GM23338 (cell line): Measurements from ENCODE around the gene TCERG1L.

Source experiments
- CREB1 ChIP-seq: fragments of 250-450 bp; sonication (Bioruptor Pico); IDR thresholded peaks from 2 replicates; pipeline ENCODE4 v1.5.0; 2020; ENCODE audit warnings: low read depth, mild to moderate bottlenecking, moderate library complexity
- EZH2 ChIP-seq: fragments of 200-600 bp; sonication (generic); IDR thresholded peaks from one replicate; pipeline ENCODE4 v1.8.0; 2017; ENCODE audit warnings: antibody characterized with exemption, mild to moderate bottlenecking, low read depth; ENCODE audit not compliant: unreplicated experiment
- EZH2phosphoT487 ChIP-seq: fragments of 200-600 bp; sonication (generic); IDR thresholded peaks from one replicate; pipeline ENCODE4 v1.8.1; 2018; ENCODE audit warnings: antibody characterized with exemption; ENCODE audit not compliant: unreplicated experiment
- JUNB ChIP-seq: IDR thresholded peaks from one replicate; pipeline ENCODE4 v1.6.1; 2016; ENCODE audit warnings: antibody characterized with exemption; ENCODE audit not compliant: unreplicated experiment
- POLR2AphosphoS5 ChIP-seq: IDR thresholded peaks from 2 replicates; pipeline ENCODE4 v1.6.1; 2016; ENCODE audit warnings: antibody characterized with exemption, low read depth
- STAT1 ChIP-seq: IDR thresholded peaks from one replicate; pipeline ENCODE4 v1.6.1; 2016; ENCODE audit warnings: antibody characterized with exemption; ENCODE audit not compliant: unreplicated experiment
- ZNF114 ChIP-seq: fragments of 250-450 bp; sonication (Bioruptor Pico); IDR thresholded peaks from 2 replicates; pipeline ENCODE4 v1.5.0; 2020; ENCODE audit warnings: mild to moderate bottlenecking, moderate library complexity
- ZNF331 ChIP-seq: fragments of 250-450 bp; sonication (Bioruptor Pico); IDR thresholded peaks from 2 replicates; pipeline ENCODE4 v1.5.0; 2020; ENCODE audit warnings: low read depth, mild to moderate bottlenecking, moderate library complexity
- TF ChIP-seq, protein P1 (sequence below): IDR thresholded peaks from 2 replicates; pipeline ENCODE4 v1.6.1; 2016; ENCODE audit warnings: antibody characterized with exemption
- TF ChIP-seq, protein P2 (sequence below), 2 experiments: fragments of 200-600 bp in 1 of 2; sonication (generic) in 1 of 2; conservative IDR thresholded peaks; 2 replicates each; pipeline versions ENCODE4 v1.5.1 to v1.6.1; 2016 to 2017; ENCODE audit warnings: antibody characterized with exemption in 2 of 2, low read depth in 2 of 2, mild to moderate bottlenecking in 2 of 2, moderate library complexity in 1 of 2
- TF ChIP-seq, protein P3 (sequence below): IDR thresholded peaks from one replicate; pipeline ENCODE4 v1.6.1; 2018; ENCODE audit warnings: antibody characterized with exemption; ENCODE audit not compliant: unreplicated experiment

DNA sequence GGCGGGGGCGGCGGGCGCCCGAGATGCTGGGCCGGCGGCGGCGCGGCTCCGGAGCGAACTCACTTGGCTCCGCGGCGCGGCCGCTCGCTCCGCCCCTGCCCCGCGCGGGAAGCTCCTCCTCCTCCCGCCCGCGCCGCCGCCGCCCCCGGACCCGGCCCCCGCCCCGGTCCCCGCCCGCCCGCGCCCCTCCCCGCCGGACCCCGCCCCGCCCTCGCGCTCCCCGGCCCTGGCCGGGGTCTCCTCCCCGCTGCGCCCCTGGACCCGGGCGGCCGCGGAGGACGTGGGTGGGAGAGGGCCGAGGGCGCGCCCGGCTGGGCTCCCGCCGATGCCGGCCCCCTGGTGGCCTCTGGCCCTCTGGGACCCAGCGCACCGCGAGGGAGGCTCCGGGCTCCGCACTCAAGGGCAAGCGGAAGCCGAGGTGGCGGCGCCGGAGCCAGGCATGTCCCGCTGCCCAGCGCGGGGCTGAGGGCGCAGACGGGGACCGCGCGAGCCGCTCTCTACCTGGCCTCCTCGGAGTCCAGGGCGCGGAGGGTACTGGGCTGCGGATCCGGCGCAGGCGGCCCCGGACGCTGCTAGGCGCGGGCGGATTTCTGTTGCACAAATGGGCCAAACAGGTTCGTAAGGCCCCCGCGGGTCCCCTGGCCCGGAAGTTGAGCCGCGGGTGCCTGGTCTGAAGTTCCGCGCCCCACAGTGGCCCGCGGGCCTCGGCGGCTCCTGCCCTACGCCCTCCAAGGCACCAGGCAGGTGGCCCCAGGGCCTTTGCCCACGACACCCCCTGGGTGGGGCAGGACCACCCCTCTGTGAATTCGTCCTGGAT is at the start of gene TCERG1L:
- TF ChIP-seq, protein P1, sequence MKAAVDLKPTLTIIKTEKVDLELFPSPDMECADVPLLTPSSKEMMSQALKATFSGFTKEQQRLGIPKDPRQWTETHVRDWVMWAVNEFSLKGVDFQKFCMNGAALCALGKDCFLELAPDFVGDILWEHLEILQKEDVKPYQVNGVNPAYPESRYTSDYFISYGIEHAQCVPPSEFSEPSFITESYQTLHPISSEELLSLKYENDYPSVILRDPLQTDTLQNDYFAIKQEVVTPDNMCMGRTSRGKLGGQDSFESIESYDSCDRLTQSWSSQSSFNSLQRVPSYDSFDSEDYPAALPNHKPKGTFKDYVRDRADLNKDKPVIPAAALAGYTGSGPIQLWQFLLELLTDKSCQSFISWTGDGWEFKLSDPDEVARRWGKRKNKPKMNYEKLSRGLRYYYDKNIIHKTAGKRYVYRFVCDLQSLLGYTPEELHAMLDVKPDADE = no peak
- TF ChIP-seq, protein P2, sequence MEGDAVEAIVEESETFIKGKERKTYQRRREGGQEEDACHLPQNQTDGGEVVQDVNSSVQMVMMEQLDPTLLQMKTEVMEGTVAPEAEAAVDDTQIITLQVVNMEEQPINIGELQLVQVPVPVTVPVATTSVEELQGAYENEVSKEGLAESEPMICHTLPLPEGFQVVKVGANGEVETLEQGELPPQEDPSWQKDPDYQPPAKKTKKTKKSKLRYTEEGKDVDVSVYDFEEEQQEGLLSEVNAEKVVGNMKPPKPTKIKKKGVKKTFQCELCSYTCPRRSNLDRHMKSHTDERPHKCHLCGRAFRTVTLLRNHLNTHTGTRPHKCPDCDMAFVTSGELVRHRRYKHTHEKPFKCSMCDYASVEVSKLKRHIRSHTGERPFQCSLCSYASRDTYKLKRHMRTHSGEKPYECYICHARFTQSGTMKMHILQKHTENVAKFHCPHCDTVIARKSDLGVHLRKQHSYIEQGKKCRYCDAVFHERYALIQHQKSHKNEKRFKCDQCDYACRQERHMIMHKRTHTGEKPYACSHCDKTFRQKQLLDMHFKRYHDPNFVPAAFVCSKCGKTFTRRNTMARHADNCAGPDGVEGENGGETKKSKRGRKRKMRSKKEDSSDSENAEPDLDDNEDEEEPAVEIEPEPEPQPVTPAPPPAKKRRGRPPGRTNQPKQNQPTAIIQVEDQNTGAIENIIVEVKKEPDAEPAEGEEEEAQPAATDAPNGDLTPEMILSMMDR (conservative IDR thresholded peaks at IDR 0.05; ENCODE audit: low read depth in 2 of 2) = no peak
- TF ChIP-seq EZH2 = no peak
- TF ChIP-seq EZH2phosphoT487 = no peak
- no peak for TF ChIP-seq POLR2AphosphoS5
- TF ChIP-seq, protein P3, sequence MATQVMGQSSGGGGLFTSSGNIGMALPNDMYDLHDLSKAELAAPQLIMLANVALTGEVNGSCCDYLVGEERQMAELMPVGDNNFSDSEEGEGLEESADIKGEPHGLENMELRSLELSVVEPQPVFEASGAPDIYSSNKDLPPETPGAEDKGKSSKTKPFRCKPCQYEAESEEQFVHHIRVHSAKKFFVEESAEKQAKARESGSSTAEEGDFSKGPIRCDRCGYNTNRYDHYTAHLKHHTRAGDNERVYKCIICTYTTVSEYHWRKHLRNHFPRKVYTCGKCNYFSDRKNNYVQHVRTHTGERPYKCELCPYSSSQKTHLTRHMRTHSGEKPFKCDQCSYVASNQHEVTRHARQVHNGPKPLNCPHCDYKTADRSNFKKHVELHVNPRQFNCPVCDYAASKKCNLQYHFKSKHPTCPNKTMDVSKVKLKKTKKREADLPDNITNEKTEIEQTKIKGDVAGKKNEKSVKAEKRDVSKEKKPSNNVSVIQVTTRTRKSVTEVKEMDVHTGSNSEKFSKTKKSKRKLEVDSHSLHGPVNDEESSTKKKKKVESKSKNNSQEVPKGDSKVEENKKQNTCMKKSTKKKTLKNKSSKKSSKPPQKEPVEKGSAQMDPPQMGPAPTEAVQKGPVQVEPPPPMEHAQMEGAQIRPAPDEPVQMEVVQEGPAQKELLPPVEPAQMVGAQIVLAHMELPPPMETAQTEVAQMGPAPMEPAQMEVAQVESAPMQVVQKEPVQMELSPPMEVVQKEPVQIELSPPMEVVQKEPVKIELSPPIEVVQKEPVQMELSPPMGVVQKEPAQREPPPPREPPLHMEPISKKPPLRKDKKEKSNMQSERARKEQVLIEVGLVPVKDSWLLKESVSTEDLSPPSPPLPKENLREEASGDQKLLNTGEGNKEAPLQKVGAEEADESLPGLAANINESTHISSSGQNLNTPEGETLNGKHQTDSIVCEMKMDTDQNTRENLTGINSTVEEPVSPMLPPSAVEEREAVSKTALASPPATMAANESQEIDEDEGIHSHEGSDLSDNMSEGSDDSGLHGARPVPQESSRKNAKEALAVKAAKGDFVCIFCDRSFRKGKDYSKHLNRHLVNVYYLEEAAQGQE = no peak
- no peak for TF ChIP-seq JUNB
- no peak for TF ChIP-seq ZNF114 (CRISPR knock-in tag)
- TF ChIP-seq ZNF331 (CRISPR knock-in tag) = no peak
- TF ChIP-seq CREB1 (CRISPR knock-in tag) = no peak
- TF ChIP-seq STAT1 = no peak
